22Rv1 (cell line): ENCODE data around the gene LSM11.

Experiments used
- ZFX ChIP-seq: fragments of 450-650 bp; IDR thresholded peaks from 2 replicates; pipeline ENCODE4 v1.6.1; 2017; ENCODE audit warnings: antibody characterized with exemption, borderline replicate concordance
- TF ChIP-seq, protein P1 (sequence below): fragments of 450-650 bp; IDR thresholded peaks from 2 replicates; pipeline ENCODE4 v1.5.1; 2017; ENCODE audit warnings: mild to moderate bottlenecking

DNA sequence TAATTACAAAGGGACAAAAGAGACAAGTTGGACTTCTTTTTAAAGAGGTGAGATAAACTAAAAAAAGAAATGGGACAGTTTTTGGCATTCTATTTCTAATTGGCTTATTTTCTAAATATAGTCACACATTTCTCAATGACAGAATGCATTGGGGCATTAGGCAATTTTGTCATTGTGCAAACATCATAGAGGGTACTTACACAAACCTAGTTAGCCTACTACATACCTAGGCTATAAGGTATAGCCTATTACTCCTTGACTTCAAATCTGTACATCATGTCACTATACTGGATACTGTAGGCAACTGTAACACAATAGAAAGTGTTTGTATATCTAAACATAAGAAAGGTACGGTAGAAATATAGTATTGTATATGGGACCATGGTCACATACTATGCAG is 56.1 kb downstream of the LSM11 start:
- TF ChIP-seq, protein P1, sequence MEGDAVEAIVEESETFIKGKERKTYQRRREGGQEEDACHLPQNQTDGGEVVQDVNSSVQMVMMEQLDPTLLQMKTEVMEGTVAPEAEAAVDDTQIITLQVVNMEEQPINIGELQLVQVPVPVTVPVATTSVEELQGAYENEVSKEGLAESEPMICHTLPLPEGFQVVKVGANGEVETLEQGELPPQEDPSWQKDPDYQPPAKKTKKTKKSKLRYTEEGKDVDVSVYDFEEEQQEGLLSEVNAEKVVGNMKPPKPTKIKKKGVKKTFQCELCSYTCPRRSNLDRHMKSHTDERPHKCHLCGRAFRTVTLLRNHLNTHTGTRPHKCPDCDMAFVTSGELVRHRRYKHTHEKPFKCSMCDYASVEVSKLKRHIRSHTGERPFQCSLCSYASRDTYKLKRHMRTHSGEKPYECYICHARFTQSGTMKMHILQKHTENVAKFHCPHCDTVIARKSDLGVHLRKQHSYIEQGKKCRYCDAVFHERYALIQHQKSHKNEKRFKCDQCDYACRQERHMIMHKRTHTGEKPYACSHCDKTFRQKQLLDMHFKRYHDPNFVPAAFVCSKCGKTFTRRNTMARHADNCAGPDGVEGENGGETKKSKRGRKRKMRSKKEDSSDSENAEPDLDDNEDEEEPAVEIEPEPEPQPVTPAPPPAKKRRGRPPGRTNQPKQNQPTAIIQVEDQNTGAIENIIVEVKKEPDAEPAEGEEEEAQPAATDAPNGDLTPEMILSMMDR: no peak
- TF ChIP-seq ZFX: no peak
